HUES64 (cell line): Measurements from ENCODE around the gene DMBX1.

Experiments used
- H3K27ac ChIP-seq: 2 replicates; pipeline ENCODE4 v1.7.0; 2013; ENCODE audit warnings: low read depth, low read length, inconsistent platforms
- H3K27me3 ChIP-seq: 2 replicates; pipeline ENCODE4 v1.6.1; 2013; ENCODE audit warnings: mild to moderate bottlenecking, low read length; ENCODE audit not compliant: insufficient read depth
- H3K36me3 ChIP-seq: 2 replicates; pipeline ENCODE4 v1.6.1; 2013; ENCODE audit warnings: mild to moderate bottlenecking, low read length; ENCODE audit not compliant: insufficient read depth
- H3K4me1 ChIP-seq: 2 replicates; pipeline ENCODE4 v1.6.1; 2013; ENCODE audit warnings: mild to moderate bottlenecking, low read length, moderate library complexity; ENCODE audit not compliant: insufficient read depth
- H3K4me3 ChIP-seq: 2 replicates; pipeline ENCODE4 v1.5.1; 2013; ENCODE audit warnings: mild to moderate bottlenecking, low read length, moderate library complexity
- H3K9ac ChIP-seq: 2 replicates; pipeline ENCODE4 v1.6.1; 2013; ENCODE audit warnings: mild to moderate bottlenecking, low read depth, low read length
- H3K9me3 ChIP-seq: 2 replicates; pipeline ENCODE4 v1.6.1; 2013; ENCODE audit warnings: low read depth, low read length; ENCODE audit not compliant: insufficient read depth
- WGBS: fragments of 150-250, 120-280 bp; methylation state at CpG from one replicate; pipeline ENCODE4 v1.1.7; 2013; ENCODE audit warnings: missing lambda C conversion rate; 5-methylcytosine and 5-hydroxymethylcytosine counted together

Gene DMBX1

GRCh38 chr1:46522184-46522968, 32.7 kb downstream of the DMBX1 start:
- no peak overlapping the region for H3K27ac ChIP-seq
- no peak overlapping the region for H3K9ac ChIP-seq
- no peaks in the 10 kb centered on the region for H3K36me3 ChIP-seq
- WGBS = 37% methylated on average over 16 of the region's 16 CpGs
- peaks cover 50% of the 10 kb centered on the region for H3K4me1 ChIP-seq
- H3K9me3 ChIP-seq = no peaks in the 10 kb centered on the region
- H3K4me3 ChIP-seq = no peak overlapping the region
- peaks cover 79% of the 10 kb centered on the region for H3K27me3 ChIP-seq

- H3K9ac ChIP-seq = no peak overlapping the region
- no peaks in the 10 kb centered on the region for H3K36me3 ChIP-seq
- peaks cover 49% of the 10 kb centered on the region for H3K4me1 ChIP-seq
- H3K9me3 ChIP-seq = no peaks in the 10 kb centered on the region
- no peak overlapping the region for H3K27ac ChIP-seq
- H3K4me3 ChIP-seq = no peak overlapping the region
- 34% methylated on average over 13 of the region's 13 CpGs for WGBS
- peaks cover 83% of the 10 kb centered on the region for H3K27me3 ChIP-seq
Observed at GRCh38 chr1:46522969-46523320, 33.3 kb downstream of the DMBX1 start.

GRCh38 chr1:46523496-46524353, 34.1 kb downstream of the DMBX1 start:
- no peak overlapping the region for H3K4me3 ChIP-seq
- H3K27ac ChIP-seq = no peak overlapping the region
- H3K9me3 ChIP-seq = no peaks in the 10 kb centered on the region
- H3K27me3 ChIP-seq = peaks cover 83% of the 10 kb centered on the region
- WGBS = 85% methylated on average over 11 of the region's 11 CpGs
- H3K36me3 ChIP-seq = no peaks in the 10 kb centered on the region
- peaks cover 45% of the 10 kb centered on the region for H3K4me1 ChIP-seq
- no peak overlapping the region for H3K9ac ChIP-seq

- Histone ChIP-seq H3K4me1 (peaks cover 43% of the 10 kb centered on the region), H3K36me3 (no peaks in the 10 kb centered on the region), H3K9ac (no peak overlapping the region), H3K9me3 (no peaks in the 10 kb centered on the region), H3K27me3 (peaks cover 91% of the 10 kb centered on the region), H3K4me3 (no peak overlapping the region), H3K27ac (no peak overlapping the region)
- 64% methylated on average over 5 of the region's 5 CpGs for WGBS
Observed at GRCh38 chr1:46524843-46525242, 35.2 kb downstream of the DMBX1 start.

- peaks cover 37% of the 10 kb centered on the region for H3K4me1 ChIP-seq
- no peaks in the 10 kb centered on the region for H3K36me3 ChIP-seq
- no peak overlapping the region for H3K4me3 ChIP-seq
- H3K27ac ChIP-seq = no peak overlapping the region
- H3K9me3 ChIP-seq = no peaks in the 10 kb centered on the region
- peaks cover 95% of the 10 kb centered on the region for H3K27me3 ChIP-seq
- H3K9ac ChIP-seq = no peak overlapping the region
- 18% methylated on average over 13 of the region's 13 CpGs for WGBS
Observed at GRCh38 chr1:46525253-46525983, 35.8 kb downstream of the DMBX1 start.

- Histone ChIP-seq H3K9me3 (no peaks in the 10 kb centered on the region), H3K27me3 (peaks cover 98% of the 10 kb centered on the region), H3K4me1 (peaks cover 32% of the 10 kb centered on the region), H3K9ac (no peak overlapping the region), H3K4me3 (no peak overlapping the region), H3K36me3 (no peaks in the 10 kb centered on the region), H3K27ac (no peak overlapping the region)
- 10% methylated on average over 17 of the region's 17 CpGs for WGBS
Observed at GRCh38 chr1:46526013-46526690, 36.5 kb downstream of the DMBX1 start.

- Histone ChIP-seq H3K27me3 (peaks cover 99% of the 10 kb centered on the region), H3K9ac (no peak overlapping the region), H3K9me3 (no peaks in the 10 kb centered on the region), H3K27ac (no peak overlapping the region), H3K36me3 (no peaks in the 10 kb centered on the region), H3K4me3 (peak overlapping the region; percentile 30), H3K4me1 (peaks cover 32% of the 10 kb centered on the region)
- WGBS = 7% methylated on average over 14 of the region's 14 CpGs
Observed at GRCh38 chr1:46526691-46527291, 37.2 kb downstream of the DMBX1 start.

- H3K4me1 ChIP-seq = peaks cover 23% of the 10 kb centered on the region
- 27% methylated on average over 3 of the region's 3 CpGs for WGBS
- H3K4me3 ChIP-seq = no peak overlapping the region
- no peaks in the 10 kb centered on the region for H3K36me3 ChIP-seq
- H3K9ac ChIP-seq = no peak overlapping the region
- H3K9me3 ChIP-seq = no peaks in the 10 kb centered on the region
- no peak overlapping the region for H3K27ac ChIP-seq
- peaks cover 99% of the 10 kb centered on the region for H3K27me3 ChIP-seq
Observed at GRCh38 chr1:46527474-46528296, 38.0 kb downstream of the DMBX1 start.

GRCh38 chr1:46528297-46528955, 38.8 kb downstream of the DMBX1 start:
- H3K27me3 ChIP-seq = peaks cover 99% of the 10 kb centered on the region
- H3K9me3 ChIP-seq = no peaks in the 10 kb centered on the region
- H3K36me3 ChIP-seq = no peaks in the 10 kb centered on the region
- H3K4me1 ChIP-seq = peaks cover 17% of the 10 kb centered on the region
- H3K9ac ChIP-seq = no peak overlapping the region
- no peak overlapping the region for H3K4me3 ChIP-seq
- no peak overlapping the region for H3K27ac ChIP-seq
- WGBS = 54% methylated on average over 11 of the region's 11 CpGs
